WTC11 (cell line): ENCODE results near the gene CDK18. TPM values are rescaled to one million over a fixed set of nuclear protein-coding genes. Genes with fewer than 3 reads are reported as not detected.

Source experiments
- ATAC-seq: fragments of 200-7000 bp; cut with Tn5 transposase; 2 replicates; pipeline ENCODE4 v1.10.0; 2021; ENCODE audit warnings: mild to moderate bottlenecking, moderate library complexity
- CTCF ChIA-PET: fragments of 300-600 bp; sonication (Branson Sonifier 250); formaldehyde crosslinking; loops from one replicate; lab custom pipeline; 2021; ENCODE audit warnings: antibody characterized with exemption; lab: Charles Lee
- POLR2A ChIA-PET: fragments of 350-600 bp; sonication (Branson Sonifier 250); formaldehyde crosslinking; loops from one replicate; lab custom pipeline; 2021; ENCODE audit warnings: antibody characterized with exemption; lab: Charles Lee
- DNase-seq: peaks from one replicate; pipeline ENCODE4 v3.0.0; 2021; ENCODE audit warnings: low spot score
- H3K27ac Mint-ChIP-seq: 2 replicates; pipeline ENCODE4 v1.8.0; 2021; ENCODE audit warnings: mixed read lengths
- H3K27me3 Mint-ChIP-seq: 2 replicates; pipeline ENCODE4 v1.8.0; 2021; ENCODE audit warnings: low read depth, mild to moderate bottlenecking, moderate library complexity, mixed read lengths
- H3K36me3 Mint-ChIP-seq: 2 replicates; pipeline ENCODE4 v1.8.0; 2021; ENCODE audit warnings: mixed read lengths
- H3K4me1 Mint-ChIP-seq: 2 replicates; pipeline ENCODE4 v1.8.0; 2022; ENCODE audit warnings: mixed read lengths
- H3K4me3 Mint-ChIP-seq: 2 replicates; pipeline ENCODE4 v1.8.0; 2021; ENCODE audit warnings: mild to moderate bottlenecking, moderate library complexity, mixed read lengths
- H3K9me3 Mint-ChIP-seq: 2 replicates; pipeline ENCODE4 v1.8.0; 2021; ENCODE audit warnings: mixed read lengths
- ATF1 ChIP-seq: sonication (generic); formaldehyde crosslinking; IDR thresholded peaks from 2 replicates; pipeline ENCODE4 v1.8.1; 2023; ENCODE audit warnings: mild to moderate bottlenecking, moderate library complexity, missing genetic modification reagents
- CREM ChIP-seq: sonication (generic); formaldehyde crosslinking; IDR thresholded peaks from 2 replicates; pipeline ENCODE4 v1.8.1; 2022; ENCODE audit warnings: mild to moderate bottlenecking, missing genetic modification reagents, moderate library complexity
- ETV6 ChIP-seq: sonication (generic); formaldehyde crosslinking; IDR thresholded peaks from 2 replicates; pipeline ENCODE4 v1.8.1; 2022; ENCODE audit warnings: mild to moderate bottlenecking, missing genetic modification reagents
- MAX ChIP-seq: sonication (generic); formaldehyde crosslinking; IDR thresholded peaks from 2 replicates; pipeline ENCODE4 v1.8.0; 2022; ENCODE audit warnings: mild to moderate bottlenecking, missing genetic modification reagents
- NFATC4 ChIP-seq: fragments of 250-450 bp; sonication (Bioruptor Pico); IDR thresholded peaks from 2 replicates; pipeline ENCODE4 v1.9.0; 2021; ENCODE audit warnings: mild to moderate bottlenecking
- RORB ChIP-seq: fragments of 250-450 bp; sonication (Bioruptor Pico); IDR thresholded peaks from 2 replicates; pipeline ENCODE4 v1.9.0; 2021; ENCODE audit warnings: mild to moderate bottlenecking
- TEAD4 ChIP-seq: sonication (generic); formaldehyde crosslinking; IDR thresholded peaks from 2 replicates; pipeline ENCODE4 v1.8.0; 2022; ENCODE audit warnings: mild to moderate bottlenecking, missing genetic modification reagents
- ZNF219 ChIP-seq: sonication (generic); formaldehyde crosslinking; IDR thresholded peaks from 2 replicates; pipeline ENCODE4 v1.8.0; 2023; ENCODE audit warnings: missing genetic modification reagents, mild to moderate bottlenecking, borderline replicate concordance
- ZNF232 ChIP-seq: sonication (generic); formaldehyde crosslinking; IDR thresholded peaks from 2 replicates; pipeline ENCODE4 v1.8.0; 2022; ENCODE audit warnings: mild to moderate bottlenecking, missing genetic modification reagents
- ZNF263 ChIP-seq: sonication (generic); formaldehyde crosslinking; IDR thresholded peaks from 2 replicates; pipeline ENCODE4 v1.8.1; 2022; ENCODE audit warnings: low read depth, mild to moderate bottlenecking, moderate library complexity, missing genetic modification reagents
- ZNF512 ChIP-seq: sonication (generic); formaldehyde crosslinking; IDR thresholded peaks from 2 replicates; pipeline ENCODE4 v1.8.1; 2022; ENCODE audit warnings: missing genetic modification reagents, borderline replicate concordance
- total RNA-seq: library from RNA; stranded (reverse); gene quantifications from 3 replicates; pipeline ENCODE4 v1.2.3, GENCODE V29; 2021
- TF ChIP-seq, protein P1 (sequence below): fragments of 200-600 bp; IDR thresholded peaks from 2 replicates; pipeline ENCODE4 v1.8.0; 2022; ENCODE audit warnings: antibody characterized with exemption
- TF ChIP-seq, protein P2 (sequence below): sonication (generic); formaldehyde crosslinking; IDR thresholded peaks from 2 replicates; pipeline ENCODE4 v1.8.1; 2023; ENCODE audit warnings: mild to moderate bottlenecking, moderate library complexity, missing genetic modification reagents
- TF ChIP-seq, protein P3 (sequence below): sonication (generic); formaldehyde crosslinking; IDR thresholded peaks from 2 replicates; pipeline ENCODE4 v1.8.1; 2023; ENCODE audit warnings: mild to moderate bottlenecking, missing genetic modification reagents, borderline replicate concordance

The CDK18 gene
- total RNA-seq, 1 experiment from 2014 or later, result 71.9 TPM

GRCh38 chr1:205528887-205529825 lies 24.7 kb downstream of the CDK18 start:
- H3K4me3 Mint-ChIP-seq, result no peak overlapping the region
- no peak overlapping the region for H3K27ac Mint-ChIP-seq
- DNase-seq (peak; percentile 94), ATAC-seq (peak; percentile 84)
- H3K9me3 Mint-ChIP-seq, result no peaks in the 10 kb centered on the region
- no peaks in the 10 kb centered on the region for H3K27me3 Mint-ChIP-seq
- H3K36me3 Mint-ChIP-seq, result peaks cover 40% of the 10 kb centered on the region
- peaks cover 16% of the 10 kb centered on the region for H3K4me1 Mint-ChIP-seq
- TF ChIP-seq ETV6 (CRISPR knock-in tag) (peak; percentile 73; the same call in 1 of the 2 replicates), ATF1 (CRISPR knock-in tag) (no peak), CREM (CRISPR knock-in tag) (0 out of 2 replicates have a peak, but pooled peaks have one; percentile 19), NFATC4 (CRISPR knock-in tag) (no peak), TEAD4 (CRISPR knock-in tag) (no peak), ZNF232 (0 out of 2 replicates have a peak, but pooled peaks have one; percentile 59), ZNF263 (CRISPR knock-in tag) (no peak), MAX (peak; percentile 27; the same call in 1 of the 2 replicates)
- TF ChIP-seq, protein P1, sequence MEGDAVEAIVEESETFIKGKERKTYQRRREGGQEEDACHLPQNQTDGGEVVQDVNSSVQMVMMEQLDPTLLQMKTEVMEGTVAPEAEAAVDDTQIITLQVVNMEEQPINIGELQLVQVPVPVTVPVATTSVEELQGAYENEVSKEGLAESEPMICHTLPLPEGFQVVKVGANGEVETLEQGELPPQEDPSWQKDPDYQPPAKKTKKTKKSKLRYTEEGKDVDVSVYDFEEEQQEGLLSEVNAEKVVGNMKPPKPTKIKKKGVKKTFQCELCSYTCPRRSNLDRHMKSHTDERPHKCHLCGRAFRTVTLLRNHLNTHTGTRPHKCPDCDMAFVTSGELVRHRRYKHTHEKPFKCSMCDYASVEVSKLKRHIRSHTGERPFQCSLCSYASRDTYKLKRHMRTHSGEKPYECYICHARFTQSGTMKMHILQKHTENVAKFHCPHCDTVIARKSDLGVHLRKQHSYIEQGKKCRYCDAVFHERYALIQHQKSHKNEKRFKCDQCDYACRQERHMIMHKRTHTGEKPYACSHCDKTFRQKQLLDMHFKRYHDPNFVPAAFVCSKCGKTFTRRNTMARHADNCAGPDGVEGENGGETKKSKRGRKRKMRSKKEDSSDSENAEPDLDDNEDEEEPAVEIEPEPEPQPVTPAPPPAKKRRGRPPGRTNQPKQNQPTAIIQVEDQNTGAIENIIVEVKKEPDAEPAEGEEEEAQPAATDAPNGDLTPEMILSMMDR, result peak; percentile 95
- TF ChIP-seq, protein P2, sequence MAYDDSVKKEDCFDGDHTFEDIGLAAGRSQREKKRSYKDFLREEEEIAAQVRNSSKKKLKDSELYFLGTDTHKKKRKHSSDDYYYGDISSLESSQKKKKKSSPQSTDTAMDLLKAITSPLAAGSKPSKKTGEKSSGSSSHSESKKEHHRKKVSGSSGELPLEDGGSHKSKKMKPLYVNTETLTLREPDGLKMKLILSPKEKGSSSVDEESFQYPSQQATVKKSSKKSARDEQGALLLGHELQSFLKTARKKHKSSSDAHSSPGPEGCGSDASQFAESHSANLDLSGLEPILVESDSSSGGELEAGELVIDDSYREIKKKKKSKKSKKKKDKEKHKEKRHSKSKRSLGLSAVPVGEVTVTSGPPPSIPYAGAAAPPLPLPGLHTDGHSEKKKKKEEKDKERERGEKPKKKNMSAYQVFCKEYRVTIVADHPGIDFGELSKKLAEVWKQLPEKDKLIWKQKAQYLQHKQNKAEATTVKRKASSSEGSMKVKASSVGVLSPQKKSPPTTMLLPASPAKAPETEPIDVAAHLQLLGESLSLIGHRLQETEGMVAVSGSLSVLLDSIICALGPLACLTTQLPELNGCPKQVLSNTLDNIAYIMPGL (CRISPR knock-in tag), result peak; percentile 84
- TF ChIP-seq, protein P3, sequence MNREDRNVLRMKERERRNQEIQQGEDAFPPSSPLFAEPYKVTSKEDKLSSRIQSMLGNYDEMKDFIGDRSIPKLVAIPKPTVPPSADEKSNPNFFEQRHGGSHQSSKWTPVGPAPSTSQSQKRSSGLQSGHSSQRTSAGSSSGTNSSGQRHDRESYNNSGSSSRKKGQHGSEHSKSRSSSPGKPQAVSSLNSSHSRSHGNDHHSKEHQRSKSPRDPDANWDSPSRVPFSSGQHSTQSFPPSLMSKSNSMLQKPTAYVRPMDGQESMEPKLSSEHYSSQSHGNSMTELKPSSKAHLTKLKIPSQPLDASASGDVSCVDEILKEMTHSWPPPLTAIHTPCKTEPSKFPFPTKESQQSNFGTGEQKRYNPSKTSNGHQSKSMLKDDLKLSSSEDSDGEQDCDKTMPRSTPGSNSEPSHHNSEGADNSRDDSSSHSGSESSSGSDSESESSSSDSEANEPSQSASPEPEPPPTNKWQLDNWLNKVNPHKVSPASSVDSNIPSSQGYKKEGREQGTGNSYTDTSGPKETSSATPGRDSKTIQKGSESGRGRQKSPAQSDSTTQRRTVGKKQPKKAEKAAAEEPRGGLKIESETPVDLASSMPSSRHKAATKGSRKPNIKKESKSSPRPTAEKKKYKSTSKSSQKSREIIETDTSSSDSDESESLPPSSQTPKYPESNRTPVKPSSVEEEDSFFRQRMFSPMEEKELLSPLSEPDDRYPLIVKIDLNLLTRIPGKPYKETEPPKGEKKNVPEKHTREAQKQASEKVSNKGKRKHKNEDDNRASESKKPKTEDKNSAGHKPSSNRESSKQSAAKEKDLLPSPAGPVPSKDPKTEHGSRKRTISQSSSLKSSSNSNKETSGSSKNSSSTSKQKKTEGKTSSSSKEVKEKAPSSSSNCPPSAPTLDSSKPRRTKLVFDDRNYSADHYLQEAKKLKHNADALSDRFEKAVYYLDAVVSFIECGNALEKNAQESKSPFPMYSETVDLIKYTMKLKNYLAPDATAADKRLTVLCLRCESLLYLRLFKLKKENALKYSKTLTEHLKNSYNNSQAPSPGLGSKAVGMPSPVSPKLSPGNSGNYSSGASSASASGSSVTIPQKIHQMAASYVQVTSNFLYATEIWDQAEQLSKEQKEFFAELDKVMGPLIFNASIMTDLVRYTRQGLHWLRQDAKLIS, result 0 out of 2 replicates have a peak, but pooled peaks have one; percentile 66
- ChIA-PET CTCF (interaction anchor here (0.6 to 14.5 kb wide), 51 partner anchors 8 to 448 kb away, joined by 3 to 613 read pairs (median 5); partner anchors contain the start of genes BLACAT1, ELK4 and KLHDC8A), POLR2A (interaction anchor here (1.3 kb wide), 1 partner anchor 103 kb away, joined by 4 read pairs; the partner anchor contains the start of gene ELK4)

DNA sequence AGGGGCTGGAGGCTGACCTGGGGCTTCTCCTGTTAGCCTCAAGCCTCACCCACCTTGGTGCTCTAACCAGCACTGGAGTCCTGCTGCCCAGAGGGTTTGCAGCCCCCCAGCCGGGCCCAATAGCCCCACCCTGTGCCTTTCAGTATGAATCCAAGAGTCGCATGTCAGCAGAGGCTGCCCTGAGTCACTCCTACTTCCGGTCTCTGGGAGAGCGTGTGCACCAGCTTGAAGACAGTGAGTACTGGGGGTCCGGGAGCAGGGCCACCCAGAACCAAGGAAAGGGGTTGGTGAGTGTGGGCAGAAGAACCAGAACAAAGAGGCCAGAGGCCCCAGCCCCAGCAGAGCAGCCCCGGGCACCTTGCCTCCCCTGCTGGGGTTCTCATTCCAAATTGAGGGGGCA lies 25.6 kb downstream of the CDK18 start:
- ATAC-seq (no peak), DNase-seq (no peak)
- TF ChIP-seq MAX (no peak), RORB (CRISPR knock-in tag) (no peak), ZNF219 (CRISPR knock-in tag) (no peak), ZNF512 (no peak)
- Mint-ChIP-seq H3K4me3 (no peak overlapping the region), H3K27me3 (peaks cover 1% of the 10 kb centered on the region), H3K36me3 (peaks cover 36% of the 10 kb centered on the region), H3K27ac (no peak overlapping the region), H3K4me1 (peaks cover 15% of the 10 kb centered on the region), H3K9me3 (no peaks in the 10 kb centered on the region)
- CTCF ChIA-PET, result interaction anchor here (1.4 to 14.5 kb wide), 6 partner anchors 13 to 83 kb away, joined by 3 to 613 read pairs (median 16); no protein-coding TSS in a partner anchor
- POLR2A ChIA-PET, result interaction anchor here (0.8 kb wide), 1 partner anchor 37 kb away, joined by 3 read pairs; no protein-coding TSS in a partner anchor
